ENCODE measurements around the gene ZNF716.
"Not testable (repeated sequence)": the region's sequence is repeated elsewhere in the genome, so short reads cannot be mapped to it uniquely, and the experiment has no call there.

Gene ZNF716

DNA sequence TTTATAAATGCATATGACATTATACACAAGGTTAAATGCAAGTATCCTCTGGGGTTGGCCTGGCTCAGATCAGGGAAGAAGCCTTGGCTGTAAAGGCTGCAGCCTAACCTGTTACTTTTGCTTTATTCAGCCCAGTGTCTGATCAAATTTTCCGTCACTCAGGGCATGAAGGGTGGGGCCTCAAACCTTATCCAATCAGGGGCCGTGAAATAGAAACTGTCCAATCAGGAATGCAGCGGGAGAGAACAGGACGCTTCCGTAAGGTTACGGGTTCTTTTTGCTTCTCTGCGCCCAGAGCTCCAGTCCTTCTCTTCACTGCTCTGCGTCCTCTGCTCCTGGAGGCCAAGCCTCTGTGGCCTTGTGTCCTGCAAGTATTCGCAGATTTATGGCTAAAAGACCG is at the start of gene ZNF716:
Gene ZNF716, plus strand, starts transcription at position 274 of the 400 bp plus-strand sequence. Its CDS starts 112 bp downstream, at position 386.
- no peak for DNase-seq

GRCh38 chr7:57400531-57401155 is 49.3 kb upstream of the ZNF716 start:
- no peak for DNase-seq

DNA sequence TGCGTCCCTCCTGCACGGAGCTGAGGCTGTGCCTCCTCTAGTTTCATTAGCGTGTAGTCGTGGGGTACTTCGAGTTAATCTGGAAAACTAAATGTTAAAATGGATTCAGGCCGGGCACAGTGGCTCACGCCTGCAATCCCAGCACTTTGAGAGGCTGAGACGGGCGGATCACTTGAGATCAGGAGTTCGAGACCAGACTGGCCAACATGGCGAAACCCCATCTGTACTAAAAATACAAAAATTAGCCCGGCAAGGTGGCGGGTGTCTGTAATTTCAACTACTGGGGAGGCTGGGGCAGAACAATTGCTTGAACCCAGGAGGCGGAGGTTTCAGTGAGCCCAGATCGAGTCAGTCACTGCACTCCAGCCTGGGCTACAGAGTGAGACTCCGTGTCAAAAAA is 46.9 kb upstream of the ZNF716 start:
- not testable (repeated sequence) for DNase-seq

DNA sequence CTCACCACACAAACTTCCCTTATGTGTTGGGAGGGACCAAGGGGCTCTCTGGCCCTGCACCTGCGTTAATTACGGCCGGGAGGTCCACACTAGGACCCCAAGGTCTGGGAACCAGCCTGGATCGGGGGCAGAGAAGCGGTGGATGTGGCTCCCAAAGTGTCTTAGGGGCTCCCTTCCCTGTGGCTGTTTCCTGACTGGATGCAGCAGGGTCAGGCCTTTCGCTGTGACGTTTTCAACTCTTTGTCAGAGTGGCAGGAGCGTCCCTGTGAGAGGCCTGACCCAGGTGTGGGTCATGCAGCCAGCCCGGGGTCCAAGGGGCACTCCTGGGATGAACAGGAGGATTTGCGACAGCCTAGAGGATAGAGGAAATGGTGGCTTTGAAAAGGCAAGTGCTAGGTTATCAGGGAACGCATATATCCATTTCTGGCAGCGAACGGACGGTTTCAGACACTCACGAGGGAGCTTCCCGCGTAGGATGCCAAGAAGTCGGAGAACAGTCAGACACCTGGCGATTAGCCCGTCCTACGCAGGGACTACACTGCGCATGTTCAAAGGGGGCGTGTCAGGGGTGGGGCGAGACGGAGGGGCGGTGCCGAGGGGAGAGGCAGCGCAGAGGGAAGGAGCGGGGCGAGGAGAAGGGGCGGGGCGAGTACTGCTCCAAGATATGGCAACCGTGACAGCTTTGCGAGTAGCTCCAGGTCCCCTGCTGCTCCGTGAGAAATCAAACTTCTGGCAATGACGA is 46.2 kb upstream of the ZNF716 start:
- no peak for DNase-seq

GRCh38 chr7:57404343-57404966 is 45.5 kb upstream of the ZNF716 start:
- DNase-seq: no peak

DNA sequence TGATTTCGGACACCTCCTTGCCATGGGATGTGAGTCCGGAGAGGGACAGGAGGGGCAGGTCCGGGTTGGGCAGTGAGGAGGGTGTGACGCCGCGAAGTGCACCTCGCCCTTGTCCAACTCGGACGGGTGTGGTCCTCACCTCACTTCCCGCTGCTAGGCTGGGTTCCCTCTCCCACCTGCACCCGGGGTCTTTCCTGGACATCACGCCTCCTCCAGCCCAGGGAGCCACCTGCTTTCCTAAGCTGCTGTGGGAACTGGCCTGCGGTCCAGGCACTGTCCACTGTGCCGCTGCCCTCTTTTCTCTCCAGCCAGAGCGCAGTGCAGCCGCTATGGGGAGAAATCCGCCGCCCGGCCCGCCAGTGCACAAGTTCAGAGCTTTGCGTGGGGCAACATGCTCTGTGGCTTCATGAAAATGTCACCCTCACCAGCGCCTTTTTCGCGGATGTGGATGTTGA is 45.0 kb upstream of the ZNF716 start:
- DNase-seq: no peak

GRCh38 chr7:57407125-57407524 is 42.9 kb upstream of the ZNF716 start:
- no peak for DNase-seq

GRCh38 chr7:57412168-57412567 is 37.8 kb upstream of the ZNF716 start:
- DNase-seq: no peak

DNA sequence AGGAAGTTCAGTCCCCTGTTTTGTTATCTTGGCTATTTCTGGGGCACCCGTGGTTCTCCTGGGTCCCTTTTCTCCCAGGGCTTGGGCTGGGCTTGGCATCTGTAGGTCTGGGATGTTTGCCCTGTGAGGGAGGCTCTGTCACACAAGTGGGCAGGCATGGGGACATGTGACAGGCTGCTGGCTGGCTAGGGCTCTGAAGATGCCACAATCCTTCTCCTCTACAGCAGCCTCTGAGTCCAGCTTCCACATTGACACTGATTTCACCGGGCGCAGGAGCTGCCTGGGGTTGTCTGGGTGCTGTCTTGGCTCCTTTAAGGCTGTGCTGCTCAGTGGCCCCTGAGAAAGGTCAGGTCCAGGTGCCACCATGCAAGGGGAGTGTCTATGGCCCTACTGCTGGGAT is 37.4 kb upstream of the ZNF716 start:
- DNase-seq: no peak

- DNase-seq: no peak
These were observed 36.2 kb upstream of the ZNF716 start for GRCh38 chr7:57413529-57414398.

DNA sequence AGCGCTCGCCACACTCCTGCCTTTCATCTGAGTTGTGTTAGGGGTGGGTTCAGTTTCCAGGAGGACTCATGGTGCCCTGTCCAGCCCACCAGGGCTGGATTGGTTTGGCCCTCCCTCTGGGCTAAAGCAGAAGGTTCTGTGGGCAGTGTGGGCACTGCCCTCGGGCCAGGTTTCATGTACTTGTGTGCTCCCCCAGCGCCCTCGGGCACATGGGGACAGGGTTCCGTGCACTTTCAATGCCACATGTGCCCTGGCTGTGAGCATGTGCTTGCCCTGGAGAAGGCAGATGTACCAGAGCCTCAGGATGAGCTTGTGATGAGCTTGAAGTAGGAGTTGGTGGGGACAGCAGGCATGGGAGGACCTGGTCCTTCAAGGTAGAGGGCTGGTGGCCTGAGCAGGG is 35.6 kb upstream of the ZNF716 start:
- DNase-seq: no peak

- no peak for DNase-seq
These were observed 35.1 kb upstream of the ZNF716 start for GRCh38 chr7:57414852-57415251.

- no peak for DNase-seq
These were observed 34.7 kb upstream of the ZNF716 start for GRCh38 chr7:57415326-57415725.

- DNase-seq: no peak
These were observed 34.2 kb upstream of the ZNF716 start for GRCh38 chr7:57415730-57416129.

GRCh38 chr7:57416601-57417358 is 33.2 kb upstream of the ZNF716 start:
- no peak for DNase-seq

- no peak for DNase-seq
These were observed 32.2 kb upstream of the ZNF716 start for GRCh38 chr7:57417736-57418135.

DNA sequence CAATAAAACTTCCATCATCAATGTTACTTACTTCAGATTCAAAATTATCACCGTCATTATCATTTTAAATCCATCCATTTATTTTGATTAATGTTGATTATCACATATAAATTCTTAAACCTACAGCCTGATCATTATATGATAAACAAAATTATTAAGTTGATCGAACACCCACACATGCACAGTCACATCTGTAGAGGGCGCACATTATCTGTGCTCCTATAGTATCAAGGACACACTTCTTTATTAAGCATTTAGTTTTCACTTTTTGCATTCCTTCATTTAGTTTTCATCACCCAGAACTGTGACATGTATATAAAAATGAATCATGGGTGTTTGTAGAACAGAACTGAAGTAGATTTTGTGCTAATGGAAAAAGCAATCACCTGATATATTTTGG is 26.2 kb upstream of the ZNF716 start:
- DNase-seq: no peak

- no peak for DNase-seq
These were observed 25.3 kb upstream of the ZNF716 start for GRCh38 chr7:57424515-57425238.

- DNase-seq: no peak
These were observed 24.6 kb upstream of the ZNF716 start for GRCh38 chr7:57425239-57425944.

- DNase-seq: no peak
These were observed 23.9 kb upstream of the ZNF716 start for GRCh38 chr7:57425969-57426628.
